Measurements from ENCODE around the gene GNG2.

- TF ChIP-seq CTCF (conservative IDR thresholded peaks at IDR 0.05; ENCODE audit: low read depth, low read length) (no peak), EZH2 (IDR thresholded peaks at IDR 0.05; ENCODE audit: low read length, unreplicated experiment) (no peak)
Measured at GRCh38 chr14:51894250-51894649, 33.8 kb downstream of the GNG2 start.
